Testis (tissue), 3 donors: ENCODE measurements around the gene PLK2. TPM values are rescaled to one million over a fixed set of nuclear protein-coding genes. Genes with fewer than 3 reads are reported as not detected.

Experiments used
- DNase-seq: peaks from one replicate; pipeline ENCODE4 v3.0.0-alpha.2; 2019
- H3K27ac ChIP-seq, 2 donors: fragments of 200-600 bp; sonication (generic); one replicate each; pipeline ENCODE4 v1.5.1; 2019
- H3K27me3 ChIP-seq: fragments of 200-600 bp; sonication (generic); one replicate; pipeline ENCODE4 v1.5.1; 2019
- H3K36me3 ChIP-seq: fragments of 200-600 bp; sonication (generic); one replicate; pipeline ENCODE4 v1.5.1; 2017; ENCODE audit warnings: low read depth; ENCODE audit errors: missing control alignments
- H3K4me1 ChIP-seq: fragments of 200-600 bp; sonication (generic); one replicate; pipeline ENCODE4 v1.5.1; 2019
- H3K4me3 ChIP-seq, 2 donors: fragments of 200-600 bp; sonication (generic); one replicate each; pipeline ENCODE4 v1.5.1; 2017 to 2019
- H3K9me3 ChIP-seq: fragments of 200-600 bp; sonication (generic); one replicate; pipeline ENCODE4 v1.5.1; 2017
- POLR2A ChIP-seq: fragments of 450-650 bp; IDR thresholded peaks from one replicate; pipeline ENCODE4 v1.6.1; 2017; ENCODE audit warnings: antibody characterized with exemption, mild to moderate bottlenecking, moderate library complexity
- WGBS, 2 donors: methylation state at CpG; one replicate each; pipeline ENCODE4 v1.1.5; 2018; 5-methylcytosine and 5-hydroxymethylcytosine counted together
- intact Hi-C: fragments of 100-400 bp; cut with DNase I; formaldehyde crosslinking; loops from one replicate; pipeline ENCODE4 v1.15.1; 2023; ENCODE audit warnings: low total_unique reads
- polyA plus RNA-seq: library from polyadenylated mRNA; stranded (reverse); fragments of 350-450 nt; fragmentation: Illumina TruSeq; extraction: RNeasy Lipid Tissue Mini Kit (QIAGEN cat#74804); gene quantifications from one replicate; pipeline ENCODE4 v1.2.3, GENCODE V29; 2014; ENCODE audit warnings: low read depth, low replicate concordance; ENCODE audit not compliant: insufficient read depth
- total RNA-seq, 2 donors: library from RNA; depleted of rRNA; stranded (reverse); fragments of >200 nt; gene quantifications; one replicate each; pipeline ENCODE4 v1.2.3, GENCODE V29; 2016
- TF ChIP-seq, protein P1 (sequence below), 3 experiments: fragments of 450-650 bp in 2 of 3; fragments of 200-600 bp in 1 of 3; sonication (generic) in 1 of 3; IDR thresholded peaks; one replicate each; pipeline ENCODE4 v1.5.1; 2016 to 2019; ENCODE audit warnings: antibody characterized with exemption in 3 of 3, mild to moderate bottlenecking in 2 of 3, moderate library complexity in 1 of 3

The PLK2 gene
- total and polyA plus RNA-seq, 3 donors from 2014 or later: 55.3 to 88.4 (median 87.8) TPM

DNA sequence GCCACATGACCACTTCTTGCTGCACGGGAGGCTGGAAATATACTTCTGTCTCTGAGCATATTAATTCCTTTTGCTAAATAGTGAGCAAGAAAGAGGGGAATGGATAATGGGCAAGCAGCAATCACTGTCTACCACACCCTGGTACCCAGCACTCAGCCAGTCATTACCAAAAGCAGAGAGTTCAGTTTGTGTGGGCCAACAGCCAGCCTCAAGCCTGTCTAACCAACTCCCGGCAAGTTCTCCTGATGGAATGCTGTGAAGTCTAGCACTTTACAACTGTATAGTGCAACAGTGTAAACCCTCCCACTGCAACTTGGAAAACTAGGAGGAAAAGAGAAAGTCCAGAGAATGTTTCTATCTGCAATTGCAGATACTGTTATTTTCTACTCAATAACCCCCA is 47.8 kb downstream of the PLK2 start:
- H3K27me3 ChIP-seq: no peaks in the 10 kb centered on the region
- H3K27ac ChIP-seq: no peak overlapping the region
- no peak for DNase-seq
- no peak overlapping the region for H3K4me3 ChIP-seq
- H3K9me3 ChIP-seq: no peaks in the 10 kb centered on the region
- intact Hi-C loops: no loop called here
- H3K36me3 ChIP-seq: no peaks in the 10 kb centered on the region
- 82 to 98% methylated on average over 2 of the region's 2 CpGs for WGBS, 2 donors
- no peak for TF ChIP-seq POLR2A
- no peaks in the 10 kb centered on the region for H3K4me1 ChIP-seq

DNA sequence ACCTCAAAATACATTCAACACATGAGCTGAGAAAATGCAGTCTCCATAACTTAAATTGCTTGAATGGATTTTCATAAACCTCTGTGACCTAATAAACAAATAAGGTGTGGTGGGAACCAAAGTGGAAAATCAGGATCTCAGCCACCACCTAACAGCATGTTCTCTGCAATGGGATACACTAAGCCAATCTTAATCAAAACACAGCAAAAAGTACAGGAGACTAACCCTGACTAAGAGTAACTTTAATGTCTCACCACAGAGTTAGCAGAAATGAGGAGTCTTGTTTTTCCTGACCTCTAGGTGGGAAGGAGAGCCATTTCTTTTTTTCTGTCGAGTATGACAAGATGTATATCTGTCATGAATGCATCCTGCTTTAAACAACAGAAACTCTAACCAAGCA is 48.5 kb downstream of the PLK2 start:
- 54 to 64% methylated on average over 1 of the region's 1 CpG for WGBS, 2 donors
- TF ChIP-seq, protein P1, sequence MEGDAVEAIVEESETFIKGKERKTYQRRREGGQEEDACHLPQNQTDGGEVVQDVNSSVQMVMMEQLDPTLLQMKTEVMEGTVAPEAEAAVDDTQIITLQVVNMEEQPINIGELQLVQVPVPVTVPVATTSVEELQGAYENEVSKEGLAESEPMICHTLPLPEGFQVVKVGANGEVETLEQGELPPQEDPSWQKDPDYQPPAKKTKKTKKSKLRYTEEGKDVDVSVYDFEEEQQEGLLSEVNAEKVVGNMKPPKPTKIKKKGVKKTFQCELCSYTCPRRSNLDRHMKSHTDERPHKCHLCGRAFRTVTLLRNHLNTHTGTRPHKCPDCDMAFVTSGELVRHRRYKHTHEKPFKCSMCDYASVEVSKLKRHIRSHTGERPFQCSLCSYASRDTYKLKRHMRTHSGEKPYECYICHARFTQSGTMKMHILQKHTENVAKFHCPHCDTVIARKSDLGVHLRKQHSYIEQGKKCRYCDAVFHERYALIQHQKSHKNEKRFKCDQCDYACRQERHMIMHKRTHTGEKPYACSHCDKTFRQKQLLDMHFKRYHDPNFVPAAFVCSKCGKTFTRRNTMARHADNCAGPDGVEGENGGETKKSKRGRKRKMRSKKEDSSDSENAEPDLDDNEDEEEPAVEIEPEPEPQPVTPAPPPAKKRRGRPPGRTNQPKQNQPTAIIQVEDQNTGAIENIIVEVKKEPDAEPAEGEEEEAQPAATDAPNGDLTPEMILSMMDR (IDR thresholded peaks at IDR 0.05): no peak
- no peak for TF ChIP-seq POLR2A

DNA sequence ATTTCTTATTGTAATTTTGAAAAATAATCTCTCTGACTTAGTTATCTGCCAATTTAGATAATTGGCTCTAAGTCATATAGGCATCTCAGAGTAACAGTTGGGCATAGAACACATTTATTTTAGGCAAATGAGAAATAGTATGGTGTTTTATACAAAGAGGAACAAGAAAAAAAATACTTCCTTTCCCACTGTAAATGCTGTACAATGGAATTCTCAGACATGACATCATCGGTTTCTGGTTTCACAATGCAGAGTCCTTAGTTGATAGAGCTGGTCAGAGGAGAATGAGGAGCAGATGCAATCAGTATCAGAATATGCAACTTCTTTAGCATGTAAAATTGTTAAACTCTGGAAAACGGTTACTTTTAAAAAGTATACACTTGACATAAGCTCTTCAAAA is 49.4 kb downstream of the PLK2 start:
- Histone ChIP-seq H3K27me3 (no peaks in the 10 kb centered on the region), H3K4me3 (no peak overlapping the region), H3K4me1 (no peaks in the 10 kb centered on the region), H3K27ac (no peak overlapping the region), H3K9me3 (no peaks in the 10 kb centered on the region), H3K36me3 (no peaks in the 10 kb centered on the region)
- intact Hi-C loops: no loop called here
- WGBS, 2 donors: 80 to 86% methylated on average over 2 of the region's 2 CpGs
- DNase-seq: no peak
- TF ChIP-seq, protein P1 (IDR thresholded peaks at IDR 0.05): no peak
- no peak for TF ChIP-seq POLR2A

More for the DNA sequence above, 48.5 kb downstream of the PLK2 start:
- Histone ChIP-seq H3K36me3 (no peaks in the 10 kb centered on the region), H3K4me3 (no peak overlapping the region), H3K9me3 (no peaks in the 10 kb centered on the region), H3K27me3 (no peaks in the 10 kb centered on the region), H3K27ac (no peak overlapping the region), H3K4me1 (no peaks in the 10 kb centered on the region)
- intact Hi-C loops: no loop called here
- no peak for DNase-seq

DNA sequence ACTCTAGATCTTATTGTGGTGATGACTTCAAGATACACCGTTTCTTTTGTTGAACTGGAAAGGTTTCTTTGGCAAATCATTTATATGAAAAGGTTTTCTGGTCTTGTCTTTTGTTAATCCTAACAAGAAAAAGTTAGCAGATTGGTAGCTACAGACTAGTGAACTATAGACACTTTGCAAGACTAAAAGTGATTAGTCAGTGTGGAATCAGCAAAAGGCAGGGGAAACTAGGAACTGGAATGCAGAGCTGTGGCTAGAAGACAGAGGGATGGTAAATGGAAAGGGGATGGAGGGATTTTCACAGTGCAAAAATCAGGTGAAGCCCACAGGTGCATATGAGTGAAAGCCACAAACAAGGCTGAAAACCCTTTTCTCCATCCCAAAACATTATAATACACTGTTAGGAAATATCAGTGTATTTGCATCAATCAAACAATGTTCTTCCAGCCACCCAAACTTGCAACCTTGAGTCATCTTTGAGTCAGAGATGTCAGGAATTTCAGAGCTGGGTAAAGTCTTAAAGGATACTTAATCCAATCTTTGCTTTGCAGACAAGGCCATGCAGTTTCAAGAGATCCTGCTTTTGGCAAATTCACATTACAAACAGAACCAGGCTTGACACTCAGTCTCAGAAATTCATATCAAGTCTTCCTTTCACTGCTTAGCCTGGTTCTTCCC is 52.7 kb downstream of the PLK2 start:
- no peaks in the 10 kb centered on the region for H3K36me3 ChIP-seq
- no peaks in the 10 kb centered on the region for H3K27me3 ChIP-seq
- intact Hi-C loops: no loop called here
- no peak overlapping the region for H3K27ac ChIP-seq
- no peak for TF ChIP-seq POLR2A
- TF ChIP-seq, protein P1 (IDR thresholded peaks at IDR 0.05): no peak
- no peaks in the 10 kb centered on the region for H3K4me1 ChIP-seq
- no peaks in the 10 kb centered on the region for H3K9me3 ChIP-seq
- no peak overlapping the region for H3K4me3 ChIP-seq
- 89 to 98% methylated on average over 1 of the region's 1 CpG for WGBS, 2 donors
- DNase-seq: no peak

DNA sequence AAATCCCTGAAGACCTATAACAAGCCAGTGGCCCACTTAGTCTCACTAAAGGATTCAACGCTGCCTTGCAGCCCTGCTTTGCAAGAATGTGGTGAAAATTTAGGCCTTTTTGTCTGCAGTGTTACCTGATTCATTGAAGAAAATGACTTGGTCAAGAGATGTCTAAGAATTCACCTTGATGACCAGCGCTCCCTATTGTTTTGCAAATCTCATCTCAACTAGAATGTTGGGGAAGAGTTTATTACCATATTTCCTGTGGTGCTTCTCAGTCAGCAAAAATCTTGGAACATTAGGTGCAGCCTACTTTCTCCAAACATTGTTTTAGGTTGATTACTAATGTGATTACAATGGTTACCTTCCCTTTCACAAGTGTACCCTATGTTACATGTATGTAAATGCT is 53.5 kb downstream of the PLK2 start:
- 86 to 89% methylated on average over 2 of the region's 2 CpGs for WGBS, 2 donors

More for the DNA sequence above, 53.5 kb downstream of the PLK2 start:
- Histone ChIP-seq H3K4me3 (no peak overlapping the region), H3K27ac (no peak overlapping the region), H3K9me3 (no peaks in the 10 kb centered on the region), H3K36me3 (no peaks in the 10 kb centered on the region), H3K4me1 (no peaks in the 10 kb centered on the region), H3K27me3 (no peaks in the 10 kb centered on the region)
- TF ChIP-seq POLR2A: no peak
- TF ChIP-seq, protein P1 (IDR thresholded peaks at IDR 0.05): no peak
- no peak for DNase-seq
- intact Hi-C loops: no loop called here
